ENCODE results near the gene CLIP2.
A peak's percentile ranks its signal among the peaks of the same experiment; 100 is the strongest.
"Not testable (repeated sequence)": the region's sequence is repeated elsewhere in the genome, so short reads cannot be mapped to it uniquely, and the experiment has no call there.

CLIP2 gene
- 7.0 to 21.7 reads per million in 2 donors for total RNA-seq

DNA sequence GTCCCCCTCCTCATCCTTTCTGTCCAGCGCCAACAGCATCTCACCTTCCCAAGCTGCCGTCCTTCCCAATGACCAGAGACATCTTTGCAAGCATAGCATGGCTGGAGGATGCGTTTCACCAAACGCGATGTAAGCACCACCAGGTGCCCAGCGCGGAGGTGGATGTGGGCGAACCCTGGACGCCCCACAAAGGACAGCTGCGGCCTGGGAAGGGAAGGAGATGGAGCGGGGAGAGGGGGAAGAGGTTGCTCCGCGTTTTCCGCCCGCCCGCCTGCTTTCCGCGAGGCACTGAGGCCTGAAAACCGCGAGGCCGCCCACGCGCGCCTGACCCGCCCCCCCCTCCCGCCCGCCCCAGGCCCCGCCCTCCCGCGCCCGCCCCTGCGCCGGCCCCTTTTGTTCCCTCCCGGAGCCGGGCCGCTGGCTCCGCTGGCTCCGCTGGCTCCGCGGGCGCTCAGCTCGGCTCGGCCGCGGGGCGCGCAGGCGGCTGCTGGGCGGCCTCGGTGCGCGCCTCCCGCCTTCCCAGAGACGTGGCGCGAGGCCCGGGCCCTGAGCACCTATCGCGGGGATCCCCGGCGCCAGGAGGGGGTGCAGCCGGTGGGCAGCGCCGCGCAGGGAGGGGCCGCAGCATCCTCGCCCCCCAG lies at the start of gene CLIP2:
CLIP2 (plus strand) TSS at position 390 of the 641 bp plus-strand sequence. CDS start 28,140 bp downstream, outside the sequence.
- peak; percentile 72 for DNase-seq

DNA sequence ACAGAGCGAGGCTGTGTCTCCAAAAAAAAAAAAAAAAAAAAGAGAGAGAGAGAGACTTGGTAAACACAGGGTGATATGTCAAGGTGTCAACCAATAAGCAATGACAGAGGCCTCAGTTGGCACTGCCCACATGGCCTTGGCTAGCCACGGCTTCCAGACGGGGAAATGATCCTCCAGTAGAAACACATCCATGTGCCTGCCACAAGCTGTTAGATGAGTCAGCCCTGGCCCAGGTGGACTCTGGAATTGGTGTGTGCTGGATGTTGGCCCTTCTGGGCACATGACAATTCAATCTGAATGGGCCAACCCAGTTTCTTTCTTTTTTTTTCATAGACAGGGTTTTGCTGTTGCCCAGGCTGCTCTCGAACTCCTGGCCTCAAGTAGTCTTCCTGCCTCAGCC lies 48.7 kb upstream of the CLIP2 start:
- DNase-seq: no peak

DNA sequence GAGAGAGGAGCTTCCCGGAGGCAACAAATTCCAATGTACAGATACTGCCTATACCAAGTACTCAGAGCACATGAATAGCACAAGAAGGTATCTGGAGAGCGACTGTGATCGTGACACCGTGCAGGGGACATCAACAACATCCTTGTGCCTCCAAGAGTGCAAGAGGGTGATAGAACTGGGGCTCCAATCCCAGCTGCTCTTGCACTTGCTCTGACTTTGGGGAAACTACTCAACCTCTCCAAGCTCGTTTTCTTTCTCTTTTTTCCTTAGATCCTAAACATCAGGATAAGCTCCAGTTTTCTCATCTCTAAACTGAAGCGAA lies 47.1 kb upstream of the CLIP2 start:
- DNase-seq: no peak

DNA sequence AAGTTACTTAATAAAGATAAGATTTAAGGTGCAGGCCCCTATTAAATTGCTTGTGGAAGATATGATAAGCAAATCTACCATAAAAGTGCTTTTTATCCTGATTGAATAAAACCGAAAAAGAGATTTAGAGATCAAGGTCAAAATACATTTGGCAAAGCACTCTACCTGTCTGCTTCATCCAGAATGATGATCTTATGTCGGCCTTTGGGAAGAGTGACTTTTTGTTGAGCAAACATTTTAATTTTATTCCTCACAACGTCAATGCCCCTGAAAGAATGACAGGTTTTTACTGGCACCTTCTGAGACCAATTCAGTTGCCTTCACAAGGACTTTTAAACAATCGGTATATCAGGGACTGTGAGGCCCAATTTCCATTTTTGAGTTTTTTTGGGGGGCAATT lies 42.7 kb upstream of the CLIP2 start:
- DNase-seq: no peak

DNA sequence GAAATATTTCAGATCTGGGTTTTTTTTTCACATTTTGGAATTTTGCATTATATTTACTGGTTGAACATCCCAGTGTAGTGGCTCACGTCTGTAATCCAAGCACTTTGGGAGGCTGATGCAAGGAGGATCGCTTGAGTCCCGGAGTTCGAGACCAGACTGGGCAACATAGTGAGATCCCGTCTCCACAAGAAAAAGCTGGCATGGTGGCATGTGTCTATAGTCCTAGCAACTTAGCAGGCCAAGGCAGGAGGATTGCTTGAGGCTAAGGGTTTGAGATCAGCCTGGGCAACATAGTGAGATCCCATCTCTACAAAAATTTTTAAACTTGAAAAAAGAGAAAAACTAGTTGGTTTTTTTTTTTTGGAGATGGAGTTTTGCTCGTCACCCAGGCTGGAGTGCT lies 41.1 kb upstream of the CLIP2 start:
- DNase-seq: no peak

DNA sequence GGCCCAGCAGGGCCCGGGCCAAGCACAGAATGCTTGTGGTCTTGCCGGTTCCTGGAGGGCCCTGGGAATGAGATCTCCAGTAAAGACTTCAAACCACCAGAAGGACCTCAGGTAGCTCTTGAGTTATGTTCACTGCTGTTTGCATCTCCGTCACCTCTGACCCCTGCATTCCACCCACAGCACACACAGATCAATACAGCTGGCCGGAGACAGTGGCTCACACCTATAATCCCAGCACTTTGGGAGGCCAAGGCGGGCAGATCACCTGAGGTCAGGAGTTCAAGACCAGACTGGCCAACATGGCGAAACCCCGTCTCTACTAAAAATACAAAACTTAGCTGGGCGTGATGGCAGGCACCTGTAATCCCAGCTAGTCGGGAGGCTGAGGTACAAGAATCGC lies 40.1 kb upstream of the CLIP2 start:
- not testable (repeated sequence) for DNase-seq

DNA sequence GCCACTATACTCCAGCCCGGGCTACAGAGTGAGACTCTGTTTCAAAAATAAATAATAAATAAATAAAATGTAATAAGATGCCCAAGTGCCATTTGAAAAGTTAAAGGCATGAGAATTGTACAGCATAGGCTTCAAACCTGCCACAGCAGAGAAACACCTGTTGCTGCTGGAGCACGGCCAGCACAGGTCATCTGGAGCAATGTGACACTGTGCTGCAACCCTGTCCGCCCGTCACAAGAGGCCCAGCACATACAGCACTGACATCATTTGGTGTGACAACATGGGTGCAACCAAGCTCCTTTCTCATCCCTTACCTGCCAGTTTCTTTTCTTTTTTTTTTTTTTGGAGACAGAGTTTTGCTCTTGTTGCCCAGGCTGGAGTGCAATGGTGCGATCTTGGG lies 36.3 kb upstream of the CLIP2 start:
- DNase-seq: no peak

DNA sequence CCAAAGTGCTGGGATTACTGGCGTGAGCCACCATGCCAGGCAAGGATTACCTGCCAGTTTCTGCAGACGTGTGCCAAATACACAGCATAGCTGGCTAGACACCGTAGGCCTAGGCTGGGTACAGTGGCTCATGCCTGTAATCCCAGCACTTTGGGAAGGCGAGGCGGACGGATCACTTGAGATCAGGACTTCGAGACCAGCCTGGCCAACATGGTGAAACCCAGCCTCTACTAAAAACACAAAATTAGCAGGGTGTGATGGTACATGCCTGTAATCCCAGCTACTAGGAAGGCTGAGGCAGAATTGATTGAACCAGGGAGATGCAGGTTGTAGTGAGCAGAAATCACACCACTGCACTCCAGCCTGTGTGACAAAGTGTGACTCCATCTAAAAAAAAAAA lies 35.9 kb upstream of the CLIP2 start:
- no peak for DNase-seq

DNA sequence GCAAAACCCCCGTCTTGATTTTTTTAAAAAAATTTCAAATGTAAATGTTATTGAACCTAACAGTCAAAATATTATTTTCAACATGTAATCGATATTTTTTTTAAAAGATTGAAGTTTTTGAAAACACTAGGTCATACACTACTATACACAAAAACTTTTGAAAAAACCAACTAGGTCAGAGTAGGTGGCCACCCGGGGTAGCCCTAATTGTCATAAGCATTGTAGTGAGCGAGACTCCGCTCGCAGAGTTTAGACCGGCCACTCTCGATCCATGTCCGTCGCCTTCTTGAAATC lies 35.4 kb upstream of the CLIP2 start:
- no peak for DNase-seq

DNA sequence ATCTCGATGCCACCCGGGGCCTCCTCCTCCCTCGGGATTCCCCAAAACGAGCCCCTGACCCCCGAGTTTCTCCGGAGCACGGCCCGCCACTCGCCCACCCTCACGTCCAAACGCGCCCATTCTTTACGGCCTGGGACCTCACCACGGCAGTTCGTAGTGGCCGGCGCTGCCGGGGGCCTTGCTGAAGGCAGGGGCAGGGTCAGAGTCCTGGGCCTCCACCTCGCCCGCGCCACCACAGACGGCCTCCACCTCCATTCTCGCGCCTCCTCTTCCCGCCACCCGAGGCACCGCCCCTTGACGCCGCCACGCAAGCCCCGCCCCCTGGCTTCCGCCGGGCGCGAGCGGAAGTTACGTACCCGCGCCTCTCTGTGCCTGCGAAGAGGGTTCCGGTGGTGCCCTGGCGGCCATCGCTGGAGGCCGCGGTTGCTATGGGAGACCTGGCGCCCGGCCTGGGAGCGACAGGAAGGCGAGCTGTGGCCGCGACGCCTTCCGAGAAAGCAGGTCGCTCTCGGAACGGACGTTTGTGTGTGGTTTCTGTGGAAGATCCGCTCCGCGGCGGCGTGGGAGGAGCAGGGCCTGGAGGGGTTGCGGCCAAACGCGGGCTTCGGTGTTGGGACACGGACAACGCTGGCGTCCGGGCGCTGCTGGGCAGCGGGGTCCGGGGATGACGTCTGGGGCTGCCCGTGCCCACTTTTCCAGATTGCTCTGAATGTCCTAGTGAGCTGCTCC lies 34.9 kb upstream of the CLIP2 start, which contains the start of gene RFC2:
RFC2 (minus strand) TSS at position 271 of the 729 bp plus-strand sequence; CDS start at position 255, 16 bp downstream.
- DNase-seq: peak; percentile 96

DNA sequence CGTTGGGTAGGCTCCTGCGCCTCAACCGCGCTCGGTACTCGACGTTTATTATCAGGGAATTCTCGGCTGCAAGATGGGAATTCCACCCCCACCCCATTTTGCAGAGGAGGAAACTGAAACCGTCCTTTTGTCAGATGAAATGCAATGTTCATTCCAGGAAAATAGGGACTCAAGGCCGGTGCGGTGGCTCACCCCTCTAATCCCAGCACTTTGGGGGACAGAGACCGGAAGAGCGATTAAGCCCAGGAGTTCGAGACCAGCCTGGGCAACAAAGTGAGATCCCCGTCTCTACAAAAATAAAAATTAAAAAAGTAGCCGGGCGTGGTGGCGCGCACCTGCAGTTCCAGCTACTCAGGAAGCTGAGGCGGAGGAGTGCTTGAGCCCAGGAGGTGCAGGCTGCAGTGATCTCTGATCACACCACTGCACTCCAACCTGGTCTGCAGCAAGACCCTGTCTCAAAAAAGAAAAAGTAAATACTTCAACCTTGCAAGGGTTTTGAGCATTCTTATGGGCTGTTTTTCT lies 34.3 kb upstream of the CLIP2 start:
- DNase-seq: peak; percentile 4

DNA sequence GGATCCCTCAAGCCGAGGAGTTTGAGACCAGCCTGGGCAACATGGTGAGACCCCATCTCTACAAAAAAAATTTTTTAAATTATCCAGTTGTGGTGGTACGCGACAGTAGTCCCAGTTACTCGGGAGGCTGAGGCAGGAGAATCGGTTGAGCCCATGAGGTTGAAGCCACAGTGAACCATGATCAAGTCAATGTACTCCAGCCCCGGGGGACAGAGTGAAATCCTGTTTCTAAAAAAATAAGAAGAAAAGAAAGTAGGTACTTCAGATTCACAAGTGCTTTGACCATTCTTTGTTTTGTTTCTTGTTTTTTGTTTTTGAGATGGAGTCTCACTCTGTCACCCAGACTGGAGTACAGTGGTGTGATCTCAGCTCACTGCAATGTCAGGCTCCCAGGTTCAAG lies 33.7 kb upstream of the CLIP2 start:
- DNase-seq: not testable (repeated sequence)

DNA sequence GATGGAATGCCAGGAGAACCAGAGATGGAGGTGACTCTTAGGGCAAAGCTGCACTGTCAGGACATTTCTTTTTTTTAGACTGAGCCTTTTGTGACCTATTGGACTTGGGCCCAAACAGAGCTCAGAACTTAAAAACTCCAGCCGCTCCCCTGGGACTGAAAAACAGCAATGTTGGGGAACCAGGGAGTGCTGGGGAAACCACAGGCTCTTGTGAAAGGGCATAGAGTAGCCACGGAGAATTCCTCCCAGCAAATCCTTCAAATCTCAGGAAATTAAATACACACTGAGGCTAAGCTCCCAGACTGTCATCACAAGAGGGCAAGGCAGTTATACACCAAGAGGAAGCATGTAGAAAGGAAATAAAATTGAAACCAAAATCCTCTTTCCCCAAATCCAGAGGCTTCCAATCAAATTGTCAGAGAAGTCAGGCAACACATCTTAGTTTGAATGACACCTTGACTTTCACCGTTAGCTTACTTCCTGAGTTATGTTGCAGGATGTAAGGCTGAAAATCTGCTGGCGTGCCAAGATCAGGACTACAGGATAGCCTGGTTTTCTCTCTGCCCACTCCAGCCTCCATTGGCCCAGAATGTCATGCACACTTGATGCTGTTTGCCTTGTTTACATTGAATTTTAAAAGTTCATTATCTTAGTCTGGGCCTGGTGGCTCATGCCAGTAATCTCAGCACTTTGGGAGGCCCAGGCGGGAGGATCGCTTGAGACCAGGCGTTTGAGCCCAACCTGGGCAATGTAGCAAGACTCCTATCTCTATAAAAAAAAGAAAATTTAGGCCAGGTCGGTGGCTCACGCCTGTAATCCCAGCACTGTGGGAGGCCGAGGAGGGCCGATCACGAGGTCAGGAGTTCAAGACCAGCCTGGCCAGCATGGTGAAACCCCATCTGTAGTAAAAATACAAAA lies 32.5 kb upstream of the CLIP2 start:
- DNase-seq: no peak

DNA sequence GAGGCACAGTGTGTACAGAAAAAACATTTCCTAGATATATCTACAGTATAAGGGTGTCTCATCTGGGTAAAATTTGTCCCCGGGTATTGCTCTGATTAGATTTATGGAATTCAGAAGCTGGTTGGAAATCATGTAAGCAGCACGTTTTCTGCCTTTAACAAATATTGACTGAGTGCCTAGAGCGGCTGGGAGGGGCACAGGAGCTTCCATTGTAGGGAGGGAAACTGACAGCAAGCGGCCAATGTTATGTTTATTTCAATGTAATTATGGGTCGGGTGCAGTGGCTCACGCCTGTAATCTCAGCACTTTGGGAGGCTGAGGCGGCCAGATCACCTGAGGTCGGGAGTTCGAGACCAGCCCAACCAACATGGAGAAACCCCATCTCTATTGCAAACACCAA lies 30.6 kb upstream of the CLIP2 start:
- DNase-seq: no peak

DNA sequence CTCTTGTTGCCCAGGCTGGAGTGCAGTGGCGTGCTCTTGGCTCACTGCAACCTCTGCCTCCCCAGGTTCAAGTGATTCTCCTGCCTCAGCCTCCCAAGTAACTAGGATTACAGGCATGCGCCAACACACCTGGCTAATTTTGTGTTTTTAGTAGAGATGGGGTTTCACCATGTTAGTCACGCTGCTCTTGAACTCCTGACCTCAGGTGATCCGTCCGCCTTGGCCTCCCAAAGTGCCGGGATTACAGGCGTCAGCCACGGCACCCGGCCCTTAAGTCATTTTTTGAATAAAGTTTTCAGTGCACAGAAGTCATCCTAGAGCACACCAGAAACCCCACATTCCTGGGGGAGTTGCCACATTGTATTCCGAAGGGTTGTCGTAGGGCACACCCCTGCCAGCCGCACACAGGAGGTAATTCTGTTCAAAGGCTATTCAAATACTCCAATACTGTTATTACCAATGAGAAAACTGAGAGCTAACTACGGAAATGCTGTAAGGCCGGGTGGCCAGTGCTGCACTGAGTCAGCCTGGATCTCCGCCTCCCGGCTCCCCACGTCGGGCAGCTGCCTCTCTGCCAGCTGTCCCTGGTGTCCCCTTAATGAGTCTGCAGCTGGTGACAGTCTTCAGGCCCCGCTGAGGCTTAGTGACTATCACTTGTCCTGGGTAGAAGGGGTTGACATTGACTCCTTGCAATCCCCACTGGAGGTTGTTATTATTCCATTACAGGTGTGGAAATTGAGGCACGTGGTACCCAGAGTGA lies 26.4 kb upstream of the CLIP2 start:
- no peak for DNase-seq

DNA sequence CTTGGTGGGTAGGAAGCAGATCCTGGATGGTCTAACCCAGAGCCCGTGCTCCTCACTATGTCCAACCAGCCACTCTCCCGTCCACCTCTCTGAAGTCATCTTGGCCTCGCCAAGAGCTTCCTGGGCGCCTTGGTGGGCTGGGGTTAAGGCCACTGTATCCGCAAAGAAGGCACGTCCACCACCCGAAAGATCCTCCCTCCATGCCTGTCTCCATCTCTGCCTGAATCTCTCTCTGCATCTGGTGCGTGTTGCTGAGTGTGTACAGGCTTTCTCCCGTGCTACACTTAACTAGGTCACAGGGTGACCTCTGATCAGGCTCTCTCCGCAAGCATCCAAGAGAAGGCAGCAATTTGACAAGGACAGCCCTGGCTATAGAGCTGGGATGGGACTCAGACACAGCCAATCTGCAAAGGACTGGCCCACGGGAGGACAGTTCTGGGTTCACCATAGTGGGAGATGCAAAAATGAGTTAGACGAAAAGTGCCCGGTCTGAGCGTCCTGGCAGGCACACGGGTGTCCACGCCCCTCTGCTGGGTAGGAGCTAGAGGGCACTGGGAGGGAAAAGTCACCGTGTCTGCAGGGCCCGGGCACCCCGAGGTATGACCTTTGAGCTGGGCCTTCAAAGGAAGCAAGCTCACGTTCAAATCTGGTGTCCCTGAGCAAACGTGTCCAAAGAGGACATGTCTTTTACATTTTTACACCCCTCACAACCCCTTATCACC lies 25.6 kb upstream of the CLIP2 start:
- DNase-seq: no peak

DNA sequence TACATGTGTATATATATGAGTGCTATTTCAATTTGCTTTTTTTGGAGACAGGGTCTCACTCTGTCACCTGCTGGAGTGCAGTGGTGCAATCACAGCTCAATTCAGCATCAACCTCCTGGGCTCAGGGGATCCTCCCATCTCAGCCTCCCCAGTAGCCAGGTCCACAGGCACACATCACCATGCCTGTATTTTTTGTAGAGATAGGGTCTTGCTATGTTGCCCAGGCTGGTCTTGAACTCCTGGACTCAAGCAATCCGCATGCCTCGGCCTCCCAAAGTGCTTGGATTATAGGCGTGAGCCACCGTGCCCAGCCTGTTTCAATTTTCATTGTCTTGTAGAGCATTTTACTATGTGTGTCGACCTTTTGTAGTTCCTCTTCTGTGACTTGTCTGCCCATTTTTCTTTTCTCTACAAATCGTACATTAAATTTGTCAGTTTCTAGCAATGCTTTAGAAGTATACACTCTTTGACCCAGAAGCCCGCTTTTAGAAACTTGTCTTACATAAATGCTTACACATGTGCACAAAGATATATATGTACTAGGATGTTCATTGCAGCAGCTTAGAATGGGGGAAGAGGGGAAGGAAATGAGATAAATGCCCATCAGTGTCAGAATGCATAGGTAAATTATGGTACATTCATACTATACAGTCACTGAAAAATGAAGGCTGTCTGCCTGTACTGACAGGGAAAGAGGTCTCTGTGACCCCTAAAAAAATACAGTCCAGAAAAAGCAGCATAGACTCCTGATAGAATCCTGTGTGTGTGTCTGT lies 22.8 kb upstream of the CLIP2 start:
- no peak for DNase-seq

DNA sequence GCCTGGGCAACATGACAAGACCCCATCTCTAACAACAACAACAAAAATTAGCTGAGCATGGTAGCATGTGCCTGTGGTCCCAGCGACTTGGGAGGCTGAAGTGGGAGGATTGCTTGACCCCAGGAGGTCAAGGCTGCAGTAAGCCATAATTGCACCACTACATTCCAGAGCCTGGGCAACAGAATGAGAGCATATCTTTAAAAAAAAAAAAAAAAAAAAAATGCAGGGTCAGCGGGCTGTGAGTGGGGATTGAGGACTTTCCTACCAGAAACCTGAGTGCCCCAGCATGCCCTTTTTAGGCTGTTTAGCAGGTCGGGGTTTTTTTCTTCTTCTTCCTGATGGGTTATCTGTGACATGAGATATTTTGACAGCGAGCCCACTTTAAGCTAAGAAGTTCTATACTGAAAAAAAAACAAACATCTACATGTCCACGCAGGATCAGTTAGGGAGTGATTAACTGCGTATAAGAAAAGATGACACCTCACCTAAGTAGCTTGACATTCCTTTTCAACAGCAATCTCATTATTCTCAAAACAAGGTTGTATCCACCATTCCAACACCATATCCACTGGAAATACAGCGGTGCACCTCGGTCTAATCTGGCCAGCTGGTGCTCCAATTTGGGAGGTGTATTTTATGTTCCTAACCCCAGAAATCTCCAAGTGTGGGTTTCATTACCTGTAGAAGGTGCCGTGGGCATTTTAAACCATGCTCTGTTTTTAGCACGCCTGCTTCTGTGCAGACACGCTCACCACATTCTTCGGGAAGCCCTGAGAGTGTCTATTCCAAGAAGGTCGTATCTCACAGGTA lies 21.2 kb upstream of the CLIP2 start:
- DNase-seq: no peak

DNA sequence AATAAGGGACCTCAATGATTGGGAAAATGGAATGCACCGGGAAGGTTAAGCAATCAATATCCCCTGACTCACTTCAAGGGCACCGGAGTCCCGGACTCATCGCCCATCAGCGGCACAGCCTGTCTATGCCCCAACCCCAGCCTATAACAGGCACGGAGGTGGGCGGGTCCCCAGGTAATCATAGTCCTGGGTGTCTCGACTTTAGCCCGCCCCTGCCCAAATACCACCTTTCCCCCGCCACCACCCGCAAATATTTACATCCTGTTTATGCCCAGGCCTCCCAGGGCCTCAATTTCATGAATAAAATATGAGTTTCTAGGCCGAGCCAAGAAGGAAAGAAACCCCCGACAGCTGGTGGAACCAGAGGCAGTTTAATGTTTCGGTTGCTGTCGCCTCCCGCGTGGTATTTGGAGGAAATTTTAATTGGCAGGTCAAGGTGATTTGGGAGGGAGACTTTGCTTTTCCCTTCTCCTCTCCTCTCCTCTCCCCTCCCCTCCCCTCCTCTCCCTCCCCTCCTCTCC lies 19.4 kb upstream of the CLIP2 start:
- DNase-seq: peak; percentile 47

DNA sequence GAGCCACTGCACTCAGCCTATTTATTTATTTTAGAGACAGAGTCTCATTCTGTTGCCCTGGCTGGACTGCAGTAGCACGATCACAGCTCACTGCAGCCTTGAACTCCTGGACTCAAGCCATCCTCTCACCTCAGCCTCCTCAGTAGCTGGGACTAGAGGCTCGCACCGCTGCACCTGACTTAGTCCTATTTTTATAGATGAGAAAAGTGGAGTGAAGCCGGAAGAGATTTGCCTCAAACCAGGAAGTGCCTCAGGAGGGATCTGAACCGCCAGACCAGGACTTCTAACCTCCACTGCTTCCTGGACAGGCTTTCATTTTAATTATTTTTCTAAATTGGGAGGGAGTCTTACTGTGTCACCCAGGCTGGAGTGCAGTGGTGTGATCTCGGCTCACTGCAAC lies 17.5 kb upstream of the CLIP2 start:
- DNase-seq: no peak

Data from T-helper 9 cell (primary cell).